GM19467 (cell line): ENCODE data around the gene FBL.

Experiments
- ATAC-seq: cut with Tn5 transposase; IDR thresholded peaks from one replicate; pipeline ENCODE4 v1.9.1; 2021; ENCODE audit warnings: mild to moderate bottlenecking, moderate library complexity; ENCODE audit not compliant: unreplicated experiment

The FBL gene

GRCh38 chr19:39843919-39844793 is 2.0 kb downstream of the FBL start:
- no peak for ATAC-seq

GRCh38 chr19:39842693-39843435 is 3.3 kb downstream of the FBL start:
- no peak for ATAC-seq

GRCh38 chr19:39841041-39841440 is 5.1 kb downstream of the FBL start:
- ATAC-seq, result no peak

- no peak for ATAC-seq
Observed at GRCh38 chr19:39840492-39840891, 5.7 kb downstream of the FBL start.

GRCh38 chr19:39839678-39840327 is 6.4 kb downstream of the FBL start:
- no peak for ATAC-seq

GRCh38 chr19:39838569-39838968 is 7.6 kb downstream of the FBL start:
- no peak for ATAC-seq

- ATAC-seq, result no peak
Observed at GRCh38 chr19:39837978-39838377, 8.2 kb downstream of the FBL start.

GRCh38 chr19:39834287-39834841 is 11.8 kb downstream of the FBL start:
- no peak for ATAC-seq

- peak; percentile 82 for ATAC-seq
Observed at GRCh38 chr19:39833464-39834286, 12.5 kb downstream of the FBL start, which contains the start of gene DYRK1B. Gene DYRK1B (minus strand): TSS chr19:39834162. CDS start chr19:39831867, 2,295 bp downstream.

GRCh38 chr19:39833160-39833463 is 13.1 kb downstream of the FBL start:
- ATAC-seq, result no peak

- ATAC-seq, result no peak
Observed at GRCh38 chr19:39832341-39833083, 13.7 kb downstream of the FBL start.

- ATAC-seq, result no peak
Observed at GRCh38 chr19:39831679-39832078, 14.5 kb downstream of the FBL start.

GRCh38 chr19:39830847-39831246 is 15.3 kb downstream of the FBL start:
- ATAC-seq, result no peak

- no peak for ATAC-seq
Observed at GRCh38 chr19:39830406-39830805, 15.8 kb downstream of the FBL start.

- ATAC-seq, result no peak
Observed at GRCh38 chr19:39829702-39830275, 16.4 kb downstream of the FBL start.

GRCh38 chr19:39828654-39829032 is 17.5 kb downstream of the FBL start:
- no peak for ATAC-seq

GRCh38 chr19:39828015-39828653 is 18.0 kb downstream of the FBL start:
- no peak for ATAC-seq

- ATAC-seq, result no peak
Observed at GRCh38 chr19:39827216-39827615, 19.0 kb downstream of the FBL start.

- no peak for ATAC-seq
Observed at GRCh38 chr19:39826311-39826945, 19.8 kb downstream of the FBL start.
